Epidermal melanocyte (primary cell): Measurements from ENCODE around the gene OPALIN.
"Not testable (repeated sequence)": the region's sequence is repeated elsewhere in the genome, so short reads cannot be mapped to it uniquely, and the experiment has no call there.

Source experiments
- DNase-seq: peaks from one replicate; pipeline ENCODE4 v3.0.0; 2011; ENCODE audit warnings: low spot score; ENCODE audit not compliant: insufficient read length

The OPALIN gene

DNA sequence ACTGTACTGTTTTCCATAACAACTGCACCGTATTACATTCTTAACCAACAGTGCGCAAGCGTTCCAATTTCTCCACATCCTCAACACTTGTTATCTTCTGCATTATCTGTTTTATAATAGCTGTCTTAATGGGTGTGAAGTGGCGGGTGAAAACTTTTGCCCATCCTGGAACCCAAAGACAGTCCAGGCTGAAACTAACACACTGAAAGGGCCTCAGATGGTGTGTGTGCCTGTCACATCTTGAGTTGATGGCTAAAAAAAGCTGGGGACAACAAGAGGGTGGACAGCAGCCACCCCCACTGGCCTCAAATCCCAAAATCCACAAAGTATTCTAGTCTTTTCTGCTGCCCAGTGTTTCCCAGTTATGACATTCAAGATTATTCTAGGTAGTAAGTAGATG lies 19.4 kb downstream of the OPALIN start:
- no peak for DNase-seq

DNA sequence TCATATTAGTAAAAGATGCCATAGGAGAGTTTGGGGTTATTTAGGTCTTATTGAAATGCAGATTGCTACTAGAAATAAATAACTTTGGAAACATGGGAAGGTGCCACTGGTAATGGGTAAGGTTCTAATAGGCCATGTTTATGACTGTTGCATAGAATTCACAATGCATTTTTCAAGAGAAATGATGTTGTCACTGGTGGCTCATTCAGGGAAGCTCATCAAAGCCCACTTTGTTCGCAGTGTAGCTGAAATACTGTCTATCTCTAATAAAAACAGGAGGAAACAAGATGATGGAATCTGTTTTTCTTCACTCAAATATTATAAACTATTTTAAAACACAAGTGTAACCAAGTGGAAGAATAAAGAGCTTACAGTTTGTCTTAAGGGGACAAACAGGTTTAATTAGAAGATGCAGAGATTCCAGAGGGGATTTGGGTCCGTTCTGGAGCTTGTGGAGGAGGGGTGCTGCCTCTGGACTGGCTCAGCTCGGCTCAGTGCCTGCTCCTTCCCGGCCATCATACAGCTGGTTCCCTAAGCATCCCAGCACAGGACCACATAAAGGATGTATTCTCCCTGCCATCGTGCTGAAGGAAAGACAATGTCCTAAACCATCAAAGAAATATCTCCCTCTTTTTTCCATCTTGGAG lies 20.4 kb downstream of the OPALIN start:
- no peak for DNase-seq

GRCh38 chr10:96337106-96337505 lies 21.7 kb downstream of the OPALIN start:
- no peak for DNase-seq

DNA sequence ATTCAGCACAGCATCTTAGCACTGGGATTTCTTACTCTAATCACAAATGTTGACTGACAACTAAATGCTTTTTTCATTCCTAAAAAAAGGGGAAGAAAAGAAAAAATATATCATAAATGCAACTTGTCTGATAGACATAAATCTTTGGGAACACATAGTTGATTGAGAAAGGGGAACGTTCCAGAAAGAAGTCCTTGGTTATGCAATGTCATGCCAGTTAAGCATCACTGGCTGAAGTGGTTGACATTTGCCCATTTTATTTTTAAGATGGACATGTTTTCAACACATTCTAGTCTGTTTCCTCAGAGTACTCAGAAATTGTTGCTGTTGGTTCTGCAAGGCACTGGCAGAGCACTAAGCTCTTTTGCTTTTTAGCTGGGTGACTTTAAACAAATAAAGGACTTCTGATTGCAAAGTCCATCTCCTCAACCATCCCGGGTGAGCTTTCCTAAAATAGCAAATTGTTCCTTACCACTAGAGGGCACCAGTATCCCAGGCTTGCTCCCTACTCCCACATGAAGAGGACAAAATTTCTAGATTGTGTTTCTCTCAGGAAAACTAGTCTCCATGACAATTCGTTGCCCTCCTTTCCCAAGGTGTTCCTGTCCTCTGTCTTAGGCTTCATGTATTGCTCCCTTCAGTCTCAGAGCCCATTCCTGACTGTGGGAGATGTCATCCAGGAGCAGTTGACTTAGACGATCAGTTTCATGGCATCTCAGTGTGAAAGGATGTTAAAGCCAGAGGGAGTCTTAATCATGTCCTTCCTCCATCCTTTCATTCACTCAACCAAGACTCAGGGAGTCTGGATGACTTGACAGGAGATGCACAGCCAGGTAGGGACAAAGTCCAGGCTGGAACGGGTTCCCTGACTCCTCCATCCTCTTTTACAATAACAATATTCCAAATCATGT lies 23.9 kb downstream of the OPALIN start:
- peak; percentile 51 for DNase-seq

GRCh38 chr10:96333101-96333500 lies 25.7 kb downstream of the OPALIN start:
- DNase-seq: no peak

DNA sequence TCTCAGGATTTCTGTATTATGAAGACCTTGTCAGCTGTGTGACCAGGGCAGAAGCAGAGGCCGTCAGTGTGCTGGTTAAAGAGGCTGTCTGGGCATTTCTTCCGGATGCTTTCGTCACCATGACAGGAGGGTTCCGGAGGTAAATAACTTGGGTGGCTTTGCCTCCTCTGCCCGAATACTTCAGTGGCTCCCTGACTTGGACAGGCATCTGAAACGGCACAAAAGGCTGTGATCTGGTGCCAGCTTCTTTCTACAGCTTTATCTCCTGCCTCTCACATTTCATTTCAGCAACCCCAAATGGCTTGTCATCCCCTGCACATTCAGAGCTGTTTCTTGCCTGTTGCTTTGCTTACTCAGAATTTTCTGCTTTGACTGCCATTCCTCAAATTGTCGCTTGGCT lies 31.3 kb downstream of the OPALIN start:
- DNase-seq: no peak

GRCh38 chr10:96325719-96326373 lies 33.0 kb downstream of the OPALIN start:
- DNase-seq: no peak

- DNase-seq: no peak
Observed at GRCh38 chr10:96324447-96324846, 34.4 kb downstream of the OPALIN start.

GRCh38 chr10:96322275-96322674 lies 36.5 kb downstream of the OPALIN start:
- DNase-seq: no peak

GRCh38 chr10:96321822-96322221 lies 37.0 kb downstream of the OPALIN start:
- DNase-seq: no peak

- DNase-seq: no peak
Observed at GRCh38 chr10:96319754-96320474, 38.9 kb downstream of the OPALIN start.

DNA sequence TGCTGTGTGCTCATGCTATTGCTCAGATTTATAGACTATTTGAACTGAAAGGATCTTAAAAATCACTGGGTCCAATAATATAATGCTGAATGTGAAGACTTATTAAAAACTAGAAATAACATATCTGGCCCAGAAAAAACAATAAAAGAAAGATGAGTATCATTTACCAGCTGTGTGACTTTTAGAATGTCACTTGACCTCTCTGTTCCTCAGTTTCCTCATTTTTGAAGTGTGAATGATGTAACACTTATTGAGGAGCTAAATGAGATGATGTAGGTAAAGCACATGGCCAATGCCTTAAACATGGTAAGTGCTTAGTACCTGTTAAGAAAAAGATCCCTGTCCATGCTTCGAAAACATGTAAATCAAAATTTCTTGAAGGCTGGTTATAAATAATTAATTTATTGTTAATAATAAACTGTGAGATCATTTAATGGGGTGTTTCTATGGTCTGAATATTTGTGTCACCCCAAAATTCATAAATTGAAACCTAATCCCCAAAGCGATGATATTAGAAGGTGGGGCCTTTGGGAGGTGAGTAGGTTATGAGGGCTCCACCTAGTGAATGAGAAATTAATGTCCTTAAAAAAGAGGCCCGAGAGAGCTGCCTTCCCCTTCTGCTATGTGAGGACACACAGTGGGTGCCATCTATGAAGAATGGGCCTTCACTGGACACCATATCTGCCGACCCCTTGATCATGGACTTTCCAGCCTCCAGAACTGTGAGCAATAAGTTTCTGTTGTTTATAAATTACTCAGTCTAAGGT lies 41.6 kb downstream of the OPALIN start:
- no peak for DNase-seq

DNA sequence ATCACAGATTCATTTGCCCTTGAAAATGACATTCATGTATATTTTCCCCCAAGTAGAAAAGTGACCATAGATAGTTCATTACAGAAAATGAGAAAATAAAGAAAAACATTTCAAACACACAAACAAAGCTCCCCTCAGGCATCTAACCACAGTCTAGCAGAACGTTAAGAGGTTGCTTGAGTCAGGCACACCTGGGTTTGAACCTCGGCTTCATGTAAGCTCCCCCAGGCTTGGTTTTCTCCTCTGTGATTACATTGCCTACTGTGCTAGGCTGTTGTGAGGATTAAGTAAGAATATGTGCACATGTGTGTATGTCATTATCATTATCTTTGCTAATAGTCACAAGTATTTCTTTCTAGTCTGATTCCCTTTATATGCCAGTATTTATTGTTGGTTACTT lies 45.5 kb downstream of the OPALIN start:
- no peak for DNase-seq

- DNase-seq: no peak
Observed at GRCh38 chr10:96311180-96311715, 47.6 kb downstream of the OPALIN start.

- no peak for DNase-seq
Observed at GRCh38 chr10:96310321-96310669, 48.5 kb downstream of the OPALIN start.

DNA sequence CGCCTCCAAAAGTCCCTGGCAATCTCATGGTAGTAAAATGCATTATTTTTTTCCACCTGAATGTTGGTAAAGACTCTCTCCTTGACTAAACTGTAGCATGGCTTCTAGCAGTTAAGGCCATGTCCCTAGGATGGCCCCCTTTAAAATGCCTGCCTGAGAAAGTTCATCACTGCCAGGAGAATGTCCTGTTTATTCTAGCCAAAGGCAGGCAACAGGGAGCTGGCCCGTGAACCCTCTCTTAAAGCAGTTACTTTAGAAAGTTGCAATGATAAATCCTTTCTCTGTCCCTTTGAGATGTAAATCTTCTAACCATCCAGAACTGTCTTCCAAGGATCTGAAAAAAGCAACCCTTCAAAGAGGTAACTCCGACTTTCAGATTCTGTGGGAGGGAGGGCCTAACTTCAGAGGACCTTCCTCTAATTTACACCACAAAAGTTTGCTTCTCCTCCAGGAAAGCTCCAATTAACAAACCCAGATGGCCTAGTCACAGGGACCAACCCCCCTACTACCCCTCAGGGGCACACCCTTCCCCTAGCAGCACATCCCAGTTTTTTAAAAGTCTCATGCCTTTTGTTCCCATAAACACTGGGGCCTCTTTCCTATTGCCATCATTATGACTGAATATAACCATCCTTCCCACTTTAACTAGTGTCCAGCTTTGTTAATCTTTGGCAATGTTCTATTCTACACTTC lies 49.0 kb downstream of the OPALIN start:
- DNase-seq: no peak

DNA sequence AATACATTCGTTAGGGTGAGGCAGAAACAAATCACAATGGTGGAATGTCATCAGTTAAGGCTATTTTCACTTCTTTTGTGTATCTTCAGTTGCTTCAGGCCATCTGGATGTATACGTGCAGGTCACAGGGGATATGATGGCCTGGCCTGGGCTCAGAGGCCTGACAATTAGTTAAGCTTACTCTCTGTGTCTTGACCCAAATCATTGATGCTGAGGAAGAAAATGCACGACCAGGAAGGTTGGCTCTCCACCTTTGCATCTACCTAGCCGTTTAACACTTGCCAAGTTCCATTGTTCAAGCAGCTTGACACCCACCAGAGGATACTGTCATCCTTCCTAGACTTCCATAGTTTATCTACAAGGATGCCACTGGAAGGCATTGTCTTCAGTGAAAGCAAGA lies 49.9 kb downstream of the OPALIN start:
- DNase-seq: not testable (repeated sequence)

GRCh38 chr10:96306516-96306915 lies 52.3 kb downstream of the OPALIN start:
- DNase-seq: no peak

DNA sequence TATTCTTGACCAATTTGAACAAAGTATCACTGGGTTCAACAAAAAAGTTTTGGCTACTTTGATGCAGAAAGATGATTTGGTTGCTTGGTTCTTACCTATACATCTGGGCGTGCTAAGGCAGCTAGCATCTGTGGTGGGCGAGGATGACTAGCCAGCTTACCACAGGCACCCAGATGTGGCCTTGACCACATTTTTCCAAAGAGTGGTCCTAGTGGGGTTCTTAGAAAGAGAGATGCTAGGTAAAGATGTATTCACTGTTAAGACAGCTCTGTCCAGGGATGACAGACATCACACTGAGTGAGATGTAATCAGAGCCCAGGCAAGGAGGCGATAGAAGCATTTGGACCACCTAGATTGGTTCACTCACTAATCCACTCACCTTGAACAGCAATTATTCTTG lies 53.8 kb downstream of the OPALIN start:
- DNase-seq: no peak

GRCh38 chr10:96304230-96304629 lies 54.6 kb downstream of the OPALIN start, which contains the start of gene DNTT:
Gene DNTT (plus strand): TSS chr10:96304434. CDS start chr10:96304498, 64 bp downstream.
- no peak for DNase-seq
